Erythroblast (primary cell): ENCODE measurements around the gene CLDN11.

ENCODE experiments used
- DNase-seq, 2 experiments: peaks; one replicate each; lab custom pipeline; 2025; lab: John Stamatoyannopoulos, UW
- GATA1 ChIP-seq: IDR thresholded peaks from 2 replicates; pipeline ENCODE4 v1.6.1; 2011; ENCODE audit warnings: low read depth, mild to moderate bottlenecking, control low read depth, low read length, moderate library complexity
- POLR2A ChIP-seq: IDR thresholded peaks from 2 replicates; pipeline ENCODE4 v1.6.1; 2011; ENCODE audit warnings: mild to moderate bottlenecking, low read length

CLDN11 gene

GRCh38 chr3:170419557-170420087 lies 954 bp downstream of the CLDN11 start:
- no peak for TF ChIP-seq GATA1
- TF ChIP-seq POLR2A, result no peak
- DNase-seq, result peak; percentile 66 to 77

- no peak for TF ChIP-seq GATA1
- peak; percentile 27 to 47 for DNase-seq
Measured at GRCh38 chr3:170420307-170420821, 1.7 kb downstream of the CLDN11 start.

DNA sequence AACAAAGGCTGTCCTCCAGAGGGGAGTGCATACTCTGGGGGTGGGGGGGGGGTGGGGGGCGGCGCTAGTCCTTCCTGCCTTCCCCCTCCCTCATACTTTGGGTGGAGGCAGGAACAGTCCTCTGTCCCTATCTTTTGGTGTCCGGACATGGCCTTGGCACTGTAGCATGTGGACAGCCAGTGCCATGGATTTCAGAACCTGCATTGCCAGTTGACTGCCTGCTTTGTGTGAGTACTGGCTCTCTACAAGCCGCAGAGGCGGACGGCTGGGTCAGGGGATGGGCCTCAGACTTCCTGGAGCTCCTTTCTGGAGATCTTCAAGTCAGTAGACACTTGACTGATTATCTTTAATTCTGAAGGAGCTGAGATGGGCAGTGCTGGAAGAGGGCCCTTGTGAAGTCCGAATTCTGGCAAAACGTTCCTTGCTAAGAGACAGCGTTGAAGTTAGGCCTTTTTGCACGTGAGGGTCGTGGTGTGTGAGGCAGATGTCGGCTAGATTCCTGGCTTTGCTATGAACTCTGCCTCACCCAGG lies 2.5 kb downstream of the CLDN11 start:
- TF ChIP-seq POLR2A, result no peak
- no peak for TF ChIP-seq GATA1
- no peak for DNase-seq

DNA sequence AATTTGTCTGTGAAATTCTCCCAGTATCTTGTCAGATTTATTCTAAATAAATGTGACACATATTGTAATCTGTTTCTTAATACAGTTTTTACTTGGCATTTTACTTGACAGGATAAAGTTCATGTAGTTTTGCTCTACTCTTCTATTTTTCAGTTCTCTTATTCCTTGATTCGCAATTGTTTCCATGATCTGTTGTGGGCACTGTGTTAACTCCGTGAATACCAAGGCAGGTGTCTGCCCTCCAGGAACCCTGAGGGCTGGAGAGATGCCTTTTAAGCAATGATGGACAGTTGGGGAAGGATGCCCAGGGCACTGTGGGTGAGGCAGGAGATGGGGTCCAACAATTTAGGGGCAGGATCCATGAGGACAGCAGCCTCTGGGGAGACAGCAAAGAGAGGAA lies 3.1 kb downstream of the CLDN11 start:
- TF ChIP-seq POLR2A, result no peak
- no peak for DNase-seq

- TF ChIP-seq GATA1 (no peak), POLR2A (no peak)
- DNase-seq, result no peak
Measured at GRCh38 chr3:170423001-170423615, 4.4 kb downstream of the CLDN11 start.

GRCh38 chr3:170424879-170425278 lies 6.2 kb downstream of the CLDN11 start:
- TF ChIP-seq GATA1, result no peak
- TF ChIP-seq POLR2A, result no peak
- no peak for DNase-seq

DNA sequence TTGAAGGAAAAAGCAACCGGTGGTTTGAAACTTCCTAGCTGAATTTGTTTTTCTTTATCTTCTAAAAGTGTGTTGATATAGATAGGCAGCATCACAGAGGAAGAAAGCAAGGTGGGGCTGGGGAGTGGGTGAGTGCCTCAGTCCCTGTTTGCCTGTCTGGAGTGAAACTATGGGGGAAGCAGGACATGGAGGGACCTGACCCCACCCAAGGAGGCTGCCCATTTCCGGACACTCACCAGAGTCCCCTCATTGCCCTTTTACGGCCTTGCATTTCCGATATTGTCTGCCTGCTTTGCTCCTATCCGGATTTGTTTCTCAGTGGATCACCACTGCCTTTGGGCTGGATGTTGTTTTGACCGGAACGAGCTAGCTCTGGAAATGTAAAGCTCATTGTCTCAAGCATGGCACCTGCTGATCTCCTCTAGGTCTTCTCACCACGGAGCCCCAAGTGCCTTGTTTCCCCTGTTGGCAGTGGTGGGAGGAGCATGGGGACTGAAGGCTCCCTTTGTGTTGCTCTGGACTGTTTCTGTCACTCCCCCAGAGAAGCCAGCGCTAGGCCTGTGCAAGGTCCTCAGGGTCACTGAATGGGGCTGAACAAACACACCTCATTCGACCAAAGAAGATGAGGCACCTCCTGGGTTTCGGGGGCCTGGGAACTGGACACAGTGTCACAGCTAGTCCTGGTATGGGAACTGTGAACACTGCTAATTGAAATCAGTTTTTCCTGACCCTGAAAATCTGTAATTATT lies 7.0 kb downstream of the CLDN11 start:
- TF ChIP-seq GATA1 (no peak), POLR2A (no peak)
- no peak for DNase-seq

DNA sequence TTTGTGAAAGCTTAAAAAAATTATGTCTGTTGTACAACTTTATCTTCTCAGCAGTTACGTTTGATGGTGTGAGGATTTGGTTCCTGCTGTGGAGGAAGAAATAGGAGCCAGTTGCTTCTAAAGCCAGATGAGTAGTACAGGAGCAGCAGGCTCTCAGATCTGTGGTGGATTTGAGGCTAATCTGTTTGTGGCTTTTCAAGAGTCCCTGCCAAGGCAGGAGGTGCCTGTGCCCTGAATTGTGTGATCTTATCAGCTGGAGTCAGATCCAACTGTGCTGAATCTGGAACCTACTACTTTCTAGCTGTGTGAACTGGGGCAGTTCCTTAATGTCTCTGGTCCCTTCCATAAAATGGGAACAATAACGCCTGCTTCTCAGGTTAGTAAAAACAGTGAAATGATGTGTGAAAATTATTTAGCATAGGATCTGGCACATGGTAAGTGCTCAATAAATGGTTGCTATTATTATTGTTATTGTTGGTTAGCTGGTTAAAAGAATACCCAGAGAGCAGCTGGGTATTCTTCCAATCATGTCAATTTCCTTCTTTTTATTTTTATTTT lies 7.7 kb downstream of the CLDN11 start:
- TF ChIP-seq GATA1 (no peak), POLR2A (no peak)
- peak in 1 of 2 experiments; percentile 11 for DNase-seq

DNA sequence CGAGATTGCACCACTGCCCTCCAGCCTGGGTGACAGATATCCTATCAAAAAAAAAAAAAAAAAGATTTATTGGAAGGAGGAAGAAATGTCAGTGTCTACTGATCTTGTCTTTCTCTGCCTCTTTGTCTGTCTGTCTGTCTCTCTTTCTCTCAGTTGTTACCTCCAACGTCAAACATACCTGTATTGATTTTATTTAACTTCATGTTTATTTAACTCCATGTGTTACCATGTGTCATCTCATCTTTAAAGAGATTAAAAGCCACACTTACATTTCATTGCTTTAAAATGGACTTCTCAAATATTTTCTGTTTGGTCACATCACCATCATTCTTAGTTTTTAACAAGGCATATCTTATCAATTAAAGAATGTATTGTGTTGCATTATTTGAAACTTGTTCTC lies 9.4 kb downstream of the CLDN11 start:
- DNase-seq, result no peak
- TF ChIP-seq GATA1 (no peak), POLR2A (no peak)

DNA sequence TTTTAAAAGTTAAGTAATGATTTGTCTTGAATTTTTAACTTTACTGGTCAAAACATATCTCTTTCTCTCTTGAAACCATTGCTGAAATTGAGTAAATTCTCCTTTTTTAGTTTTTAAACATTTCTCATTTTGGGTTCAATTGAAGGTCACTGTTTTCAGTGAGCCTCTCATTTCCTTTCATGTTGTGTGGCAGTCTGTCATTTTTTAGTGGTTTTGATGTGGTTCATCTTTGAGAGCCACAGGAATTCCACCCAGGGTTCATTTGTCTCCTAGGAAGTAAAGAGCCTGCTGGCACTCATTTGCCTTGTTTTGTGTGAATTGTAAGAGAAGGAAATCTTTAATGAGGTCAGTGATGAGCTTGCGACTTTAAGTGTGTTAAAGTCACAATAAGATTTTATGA lies 10.4 kb downstream of the CLDN11 start:
- no peak for DNase-seq
- no peak for TF ChIP-seq POLR2A
- no peak for TF ChIP-seq GATA1

- no peak for TF ChIP-seq GATA1
- TF ChIP-seq POLR2A, result no peak
- no peak for DNase-seq
Measured at GRCh38 chr3:170431054-170431453, 12.4 kb downstream of the CLDN11 start.

DNA sequence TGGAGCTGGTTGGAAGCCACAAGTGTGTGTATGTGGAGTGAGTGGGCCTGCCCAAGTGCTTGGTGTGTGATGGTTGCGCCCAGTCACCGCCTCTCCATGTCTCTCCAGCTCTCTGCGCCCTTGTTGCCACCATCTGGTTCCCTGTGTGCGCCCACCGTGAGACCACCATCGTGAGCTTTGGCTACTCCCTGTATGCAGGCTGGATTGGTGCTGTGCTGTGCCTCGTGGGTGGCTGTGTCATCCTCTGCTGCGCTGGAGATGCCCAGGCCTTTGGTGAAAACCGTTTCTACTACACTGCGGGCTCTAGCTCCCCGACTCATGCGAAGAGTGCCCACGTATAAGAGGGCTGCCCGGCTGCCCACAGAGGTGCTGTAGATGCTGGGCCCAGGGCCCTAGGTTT lies 13.7 kb downstream of the CLDN11 start:
- no peak for DNase-seq
- TF ChIP-seq POLR2A, result no peak

DNA sequence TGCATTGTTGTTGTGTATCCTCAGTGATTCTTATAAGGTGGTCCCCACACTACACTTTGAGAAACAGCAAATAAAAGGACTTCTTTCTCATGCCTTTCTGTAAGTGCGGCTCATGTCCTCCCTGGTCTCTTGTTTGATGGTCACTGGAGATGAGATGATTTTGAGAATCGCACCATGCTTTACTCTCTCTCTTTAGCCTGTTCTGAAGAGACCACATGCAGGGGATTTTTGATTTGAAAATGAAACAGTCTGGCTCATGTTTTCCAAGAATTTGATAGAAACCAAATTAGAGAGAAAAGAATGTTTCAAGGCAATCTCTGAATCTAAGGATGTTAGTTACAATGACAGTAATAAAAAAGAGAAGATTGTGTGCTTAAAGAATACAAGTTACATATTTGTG lies 18.0 kb downstream of the CLDN11 start:
- TF ChIP-seq POLR2A (no peak), GATA1 (no peak)
- no peak for DNase-seq

DNA sequence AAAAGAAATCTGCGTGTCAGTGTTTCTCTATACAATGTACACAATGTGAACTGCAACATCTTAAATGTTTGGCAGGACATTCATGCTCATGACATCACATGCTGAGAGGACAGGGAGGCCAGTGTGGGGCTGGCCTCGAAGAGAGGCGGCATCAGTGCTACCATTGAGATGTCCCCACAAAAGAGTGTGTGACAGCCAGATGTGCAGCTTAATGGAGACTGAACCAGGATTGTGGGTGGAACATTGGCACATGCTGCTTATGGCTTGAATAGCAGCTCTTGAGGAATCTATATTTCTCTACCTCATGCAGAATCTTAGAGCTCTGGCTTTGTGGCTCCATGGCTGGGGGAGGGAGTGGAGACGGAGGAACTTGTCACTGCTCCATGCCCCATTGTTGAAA lies 18.5 kb downstream of the CLDN11 start:
- TF ChIP-seq GATA1, result no peak
- TF ChIP-seq POLR2A, result no peak
- DNase-seq, result no peak
